Left kidney (tissue), 2 donors: ENCODE data around the gene MSI2. TPM values are rescaled to one million over a fixed set of nuclear protein-coding genes. Genes with fewer than 3 reads are reported as not detected.

ENCODE experiments used
- DNase-seq: peaks from one replicate; pipeline ENCODE4 v3.0.0-alpha.2; 2013
- polyA plus RNA-seq: library from polyadenylated mRNA; unstranded; fragments of 120-200 nt; gene quantifications from one replicate; pipeline ENCODE4 v1.2.1, GENCODE V29; 2013; ENCODE audit not compliant: insufficient read length

Gene MSI2
- polyA plus RNA-seq, 1 donor: 106 TPM

DNA sequence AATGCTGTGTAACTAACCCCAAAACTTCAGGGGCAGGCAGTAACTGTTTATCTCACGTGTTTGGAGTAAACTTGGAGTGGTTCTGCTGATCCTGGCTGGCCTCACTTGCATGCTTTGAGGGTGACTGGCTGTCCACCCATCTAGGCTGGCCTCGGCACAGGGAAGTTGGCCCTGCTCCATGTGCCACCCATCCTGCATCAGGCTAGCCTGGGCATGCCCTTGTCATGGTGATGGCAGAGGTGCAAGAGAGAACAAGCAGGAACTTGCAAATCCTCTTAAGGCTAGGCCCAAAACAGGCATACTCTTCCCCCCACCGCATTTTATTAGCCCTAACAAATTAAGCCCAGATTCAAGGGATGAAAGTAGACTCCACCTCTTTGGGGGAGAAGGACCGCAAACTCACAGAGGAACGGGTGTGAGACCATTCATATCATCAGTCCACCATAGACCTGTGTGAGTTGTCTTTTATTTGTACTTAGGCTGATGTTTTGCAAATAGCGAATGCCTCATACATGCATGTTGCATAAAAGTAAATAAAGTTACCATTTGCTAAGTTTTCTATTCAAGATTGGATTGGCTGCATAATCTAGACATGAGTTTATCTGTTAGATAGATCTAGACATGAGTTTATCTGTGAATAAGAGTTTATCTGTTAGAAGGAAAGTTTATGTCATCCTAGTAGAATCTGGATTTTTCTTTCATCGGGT lies 267.8 kb downstream of the MSI2 start:
- DNase-seq: no peak

DNA sequence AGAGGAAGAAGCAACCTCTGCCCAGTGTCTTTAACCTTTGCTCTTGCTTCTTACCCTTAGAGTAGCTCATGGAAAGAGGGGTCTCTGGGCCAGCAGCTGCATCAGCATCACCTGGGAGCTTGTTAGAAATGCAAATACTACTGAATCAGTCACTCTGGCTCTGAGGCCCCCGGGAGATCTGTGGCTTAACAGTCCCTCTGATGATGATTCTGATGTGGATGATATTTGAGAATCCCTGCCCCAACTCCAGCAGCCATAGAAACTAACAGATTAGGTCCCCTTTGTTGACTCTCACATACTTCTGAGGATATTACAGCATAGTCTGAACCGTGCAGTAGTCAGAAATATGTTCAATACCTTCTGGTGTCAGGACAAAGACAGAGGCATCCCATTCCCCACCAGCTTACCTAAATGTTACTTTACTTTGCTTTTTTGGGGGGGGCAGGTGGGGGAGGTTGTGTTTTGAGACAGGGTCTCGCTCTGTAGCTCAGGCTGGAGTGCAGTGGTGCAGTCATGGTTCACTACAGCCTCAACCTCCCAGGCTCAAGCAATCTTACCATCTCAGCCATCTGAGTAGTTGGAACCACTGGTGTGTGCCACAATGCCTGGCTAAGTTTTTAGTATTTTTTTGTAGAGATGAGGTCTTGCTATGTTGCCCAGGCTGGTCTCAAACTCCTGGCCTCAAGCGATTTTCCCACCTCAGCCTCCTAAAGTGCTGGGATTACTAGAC lies 268.7 kb downstream of the MSI2 start:
- no peak for DNase-seq

DNA sequence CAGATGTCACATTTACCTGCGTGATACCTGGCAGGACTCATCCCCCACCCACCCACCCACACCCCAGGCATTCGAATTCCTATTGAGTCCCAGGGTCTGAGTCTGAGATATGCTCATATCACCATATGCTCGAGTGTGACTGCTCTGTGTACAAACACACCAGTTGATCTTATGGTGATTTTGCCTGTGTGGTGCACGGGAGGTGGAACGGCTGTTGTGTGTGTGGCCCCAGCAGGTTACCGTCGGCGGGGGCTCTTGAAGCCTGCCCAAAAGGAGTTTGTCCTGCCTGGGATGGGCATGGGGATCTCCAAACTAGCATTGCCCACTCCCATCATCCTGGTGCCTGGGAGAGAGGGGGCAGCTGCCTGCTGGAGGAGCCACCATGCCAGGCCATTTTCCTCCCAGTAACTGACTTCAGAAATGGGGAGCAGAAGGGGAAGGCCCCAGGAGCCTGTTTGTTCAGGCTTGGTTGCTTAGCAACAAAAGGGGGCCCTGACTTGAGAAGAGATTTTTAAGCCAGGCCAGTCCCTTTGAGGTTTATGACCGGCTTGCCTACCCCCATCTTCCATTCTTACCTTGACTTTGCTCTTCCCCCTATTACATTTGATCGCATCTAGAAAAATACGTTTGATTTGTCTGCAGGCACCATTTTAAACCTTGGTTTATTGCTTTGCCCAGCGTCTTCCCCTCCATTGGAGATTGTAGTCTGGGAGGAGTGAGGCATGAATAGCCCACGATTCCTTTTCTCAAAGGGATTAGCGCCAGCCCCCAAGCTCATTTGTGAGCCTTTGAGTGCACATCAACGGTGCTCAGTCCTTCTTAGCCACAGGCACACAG lies 271.1 kb downstream of the MSI2 start:
- no peak for DNase-seq

DNA sequence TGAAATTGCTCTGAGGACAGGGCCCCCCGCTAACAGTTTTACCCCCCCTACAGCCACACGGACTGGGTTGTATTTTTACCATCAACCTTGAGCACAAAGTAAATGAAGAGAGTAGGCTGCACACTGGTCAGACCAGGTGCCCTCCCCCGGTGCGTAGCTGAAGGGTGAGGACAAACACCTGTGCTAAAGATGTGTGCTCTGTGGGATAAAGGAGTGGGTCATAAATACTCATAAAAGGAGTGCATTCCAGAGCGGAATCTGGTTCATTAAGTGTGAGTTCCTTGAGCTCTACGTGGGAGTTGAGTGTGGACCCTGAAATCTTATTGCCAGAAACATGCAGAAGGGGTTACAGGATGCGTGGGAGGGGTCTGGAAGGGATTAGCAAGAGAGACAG lies 271.7 kb downstream of the MSI2 start:
- DNase-seq: peak; percentile 77

DNA sequence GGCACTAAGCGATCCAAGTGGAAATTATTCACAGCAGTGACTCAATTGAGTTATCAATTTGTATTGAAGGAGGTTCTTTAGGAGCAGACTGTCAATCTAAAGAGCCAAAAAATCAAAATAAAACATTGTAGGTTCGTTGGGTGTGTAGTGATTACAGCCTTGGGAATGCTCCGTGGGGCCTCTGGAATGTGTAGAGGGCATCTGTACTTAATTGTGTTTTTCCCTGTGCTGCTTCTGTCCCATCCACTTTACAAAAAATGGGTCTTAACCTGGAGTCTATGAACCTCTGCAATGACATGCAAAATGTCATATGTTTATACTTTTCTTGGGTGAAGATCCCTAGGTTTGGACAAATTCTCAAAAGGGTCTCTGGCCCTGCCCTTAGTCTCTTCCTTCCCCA lies 273.7 kb downstream of the MSI2 start:
- no peak for DNase-seq

DNA sequence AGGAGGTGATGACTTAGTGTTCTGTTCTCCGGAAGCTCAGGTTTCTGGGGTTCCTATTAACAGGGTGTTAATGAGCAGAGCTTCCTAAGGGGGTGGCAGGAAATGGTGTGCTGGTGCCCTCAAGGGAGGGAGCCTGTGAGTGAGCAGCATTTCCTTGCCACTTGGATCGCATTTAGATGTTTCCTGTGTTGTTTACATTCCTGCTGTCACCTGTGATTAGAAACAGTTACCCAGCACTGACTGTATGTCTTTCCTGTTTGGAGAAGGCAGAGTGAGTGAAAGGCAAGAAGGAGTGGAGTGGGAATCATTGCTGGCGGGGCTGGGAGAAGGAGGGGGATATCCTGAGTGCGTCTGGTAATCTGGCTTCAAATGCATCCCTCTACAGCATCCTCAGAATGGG lies 274.2 kb downstream of the MSI2 start:
- no peak for DNase-seq

DNA sequence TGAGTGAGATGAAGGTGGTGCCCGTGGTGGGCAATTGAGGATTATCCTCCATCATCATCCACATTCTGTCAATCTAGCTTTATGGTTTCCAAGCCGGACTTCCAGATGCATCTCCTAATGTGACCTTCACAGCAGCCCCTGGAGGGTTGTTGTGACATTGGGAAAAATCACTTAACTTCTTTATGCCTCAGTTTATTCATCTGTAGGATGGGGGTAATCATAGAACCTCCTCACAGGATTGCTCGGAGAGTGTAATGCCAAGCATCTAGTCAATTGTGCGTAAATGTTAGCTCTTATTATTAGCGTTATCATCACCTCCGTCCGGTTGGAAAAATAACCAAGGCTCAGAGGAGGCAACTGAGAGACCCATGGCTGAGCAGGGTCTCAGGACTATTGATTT lies 274.8 kb downstream of the MSI2 start:
- no peak for DNase-seq

DNA sequence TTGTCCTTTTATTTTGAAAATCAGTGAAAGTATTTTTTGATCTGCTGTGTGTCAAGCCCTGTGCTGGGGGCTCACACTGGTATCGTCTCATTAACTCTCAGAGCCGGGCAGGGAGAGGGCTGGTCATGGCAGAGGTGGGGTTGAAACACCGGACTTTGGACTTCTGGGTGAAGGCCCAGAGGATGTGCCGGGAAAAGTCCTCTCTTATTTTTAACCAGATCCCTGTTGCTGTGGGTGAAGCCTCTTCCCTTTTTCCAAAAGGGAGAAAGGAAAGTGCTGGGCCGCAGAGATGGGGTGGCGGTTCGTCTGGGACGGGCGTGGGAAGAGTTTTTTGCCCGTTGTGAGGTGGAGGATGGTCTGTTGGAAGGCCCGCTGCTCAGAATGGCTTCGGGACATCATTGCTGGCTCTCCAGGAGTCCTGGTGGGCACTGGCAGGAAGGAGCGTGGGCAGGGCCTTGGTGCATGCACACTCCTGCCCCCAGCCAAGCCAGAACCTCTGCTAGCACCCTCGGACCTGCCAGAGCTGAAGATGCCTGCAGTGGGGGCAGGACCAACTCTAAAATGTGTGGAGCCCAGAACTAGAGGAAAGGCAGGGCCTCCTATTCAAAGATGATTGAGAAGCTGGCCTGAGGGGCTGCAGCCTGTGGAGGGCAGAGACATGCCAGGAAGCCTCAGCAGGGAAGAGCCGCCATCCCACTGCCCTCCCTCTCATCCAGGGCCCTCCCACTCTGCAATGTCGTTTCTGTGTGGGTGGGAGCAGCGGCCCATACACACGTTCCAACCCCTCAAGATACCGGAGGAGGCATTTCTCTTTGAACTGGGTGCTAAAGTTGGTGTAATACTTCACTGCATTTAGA lies 275.6 kb downstream of the MSI2 start:
- no peak for DNase-seq

DNA sequence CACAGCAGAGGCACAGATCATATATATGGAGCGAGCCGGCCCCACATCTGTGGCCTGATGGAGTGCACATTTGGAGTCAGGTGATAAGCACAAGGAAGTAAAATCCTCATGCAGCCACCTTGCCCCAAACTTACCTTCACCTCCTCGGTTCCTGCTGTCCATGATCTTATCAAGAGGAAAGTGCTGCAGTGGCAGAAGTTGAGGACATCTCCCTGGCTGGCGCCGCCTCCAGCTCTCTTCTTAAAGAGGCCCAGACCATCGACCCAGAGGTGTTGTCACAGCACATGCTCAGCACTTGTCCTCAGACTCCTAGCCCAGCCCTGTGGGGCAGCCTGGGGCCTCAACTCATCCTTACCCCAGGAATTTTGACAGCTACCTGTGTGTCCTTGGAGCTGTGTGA lies 276.2 kb downstream of the MSI2 start:
- DNase-seq: no peak

DNA sequence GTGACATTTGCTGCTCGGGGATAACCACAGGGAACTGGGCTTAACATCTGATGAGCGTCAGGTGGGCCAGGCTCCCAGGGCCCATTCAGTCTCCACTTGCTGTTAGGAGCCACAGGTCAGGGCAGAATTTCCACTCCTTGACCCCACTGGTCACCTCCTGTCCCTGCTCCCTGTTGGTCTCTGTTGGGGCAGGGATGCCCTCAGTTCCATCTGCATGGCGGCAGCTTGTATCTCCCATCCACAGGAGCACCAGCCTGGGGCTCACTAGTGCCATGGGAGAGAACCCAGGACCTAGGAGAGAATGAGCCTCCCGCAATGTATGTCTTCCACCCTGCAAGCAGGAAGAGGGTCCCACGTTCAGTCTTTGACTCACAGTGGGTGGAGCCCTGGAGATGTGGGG lies 276.6 kb downstream of the MSI2 start:
- no peak for DNase-seq

DNA sequence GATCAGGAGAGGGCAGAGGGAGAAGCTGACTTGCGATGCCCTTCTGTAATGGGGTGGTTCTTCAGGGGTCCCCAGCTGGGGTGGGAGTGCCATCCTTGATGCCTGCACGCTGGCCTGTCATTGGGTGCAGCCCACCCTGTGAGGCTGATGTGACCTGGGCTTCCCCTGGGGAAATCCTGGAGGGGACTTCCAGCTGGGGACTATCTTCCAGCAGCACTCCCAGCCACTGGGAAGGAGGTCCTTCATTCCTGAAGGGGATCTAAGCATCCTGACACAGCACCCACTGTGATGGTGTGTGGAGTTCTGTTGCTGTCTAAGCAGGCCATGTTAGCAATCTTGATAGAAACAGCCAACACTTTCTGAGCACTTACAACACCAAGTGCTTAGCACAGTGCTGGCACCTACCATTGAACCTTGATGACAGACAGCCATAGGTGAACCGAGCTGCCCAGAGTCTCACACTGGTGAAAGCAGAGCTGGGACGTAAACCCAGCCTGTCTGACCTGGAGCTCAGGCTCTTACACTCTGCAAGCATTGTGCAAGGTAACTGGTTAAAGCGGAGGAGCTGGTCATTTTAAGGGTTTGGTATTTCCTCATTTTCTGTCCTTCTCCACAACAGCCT lies 277.5 kb downstream of the MSI2 start:
- DNase-seq: no peak

DNA sequence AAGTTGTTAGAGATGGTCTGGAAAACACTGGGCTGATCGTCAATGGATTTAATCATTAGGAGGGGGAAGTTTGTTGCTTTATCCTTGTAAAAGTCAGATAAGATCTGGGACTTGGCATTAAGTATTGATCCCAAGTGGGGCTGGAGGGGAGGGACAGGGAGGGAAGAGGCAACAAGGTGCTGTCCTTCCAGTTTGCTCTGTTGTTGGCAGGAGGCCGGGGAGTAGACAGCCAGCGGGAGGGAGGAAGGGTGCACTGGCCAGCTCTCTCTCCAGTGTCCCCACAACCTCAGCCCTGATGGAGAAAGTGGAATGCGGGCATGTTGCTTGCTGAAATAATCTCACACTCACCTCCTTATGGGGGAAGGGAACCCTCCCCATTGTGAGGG lies 278.5 kb downstream of the MSI2 start:
- DNase-seq: no peak

DNA sequence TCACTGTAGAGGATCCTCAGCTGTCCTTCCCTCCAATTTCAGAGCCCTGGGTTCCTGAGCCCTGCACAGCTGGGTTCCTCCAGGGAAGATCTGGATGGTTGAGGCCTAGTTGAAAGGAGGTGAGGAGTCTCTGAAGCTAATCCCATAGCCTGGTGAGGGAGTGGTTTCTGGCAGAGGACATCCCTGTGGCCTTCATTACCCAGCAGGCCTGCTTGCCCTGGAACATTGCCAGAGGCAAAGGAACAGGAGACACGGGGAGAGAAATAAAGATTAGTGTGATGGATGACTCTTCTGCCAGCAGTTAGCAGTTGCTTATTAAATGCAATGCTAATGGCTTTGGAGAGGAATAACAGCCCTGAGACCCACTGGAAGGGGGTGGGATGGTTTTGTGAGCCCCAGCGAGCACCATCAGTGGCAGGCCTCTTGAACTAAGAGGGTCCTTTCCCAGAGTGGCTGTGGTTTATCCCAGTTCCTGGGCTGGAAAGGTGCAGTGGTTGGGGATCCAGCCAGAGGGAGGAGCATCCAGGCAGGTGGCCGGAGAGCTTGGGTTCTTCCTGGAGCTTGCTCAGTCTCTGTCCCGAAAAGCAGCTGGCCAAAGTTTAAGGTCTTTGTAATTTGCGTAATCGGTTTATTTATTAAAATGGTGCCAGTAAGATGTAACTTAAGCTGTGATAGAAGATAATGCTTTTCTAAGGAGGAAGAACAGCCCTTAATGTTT lies 279.1 kb downstream of the MSI2 start:
- no peak for DNase-seq

DNA sequence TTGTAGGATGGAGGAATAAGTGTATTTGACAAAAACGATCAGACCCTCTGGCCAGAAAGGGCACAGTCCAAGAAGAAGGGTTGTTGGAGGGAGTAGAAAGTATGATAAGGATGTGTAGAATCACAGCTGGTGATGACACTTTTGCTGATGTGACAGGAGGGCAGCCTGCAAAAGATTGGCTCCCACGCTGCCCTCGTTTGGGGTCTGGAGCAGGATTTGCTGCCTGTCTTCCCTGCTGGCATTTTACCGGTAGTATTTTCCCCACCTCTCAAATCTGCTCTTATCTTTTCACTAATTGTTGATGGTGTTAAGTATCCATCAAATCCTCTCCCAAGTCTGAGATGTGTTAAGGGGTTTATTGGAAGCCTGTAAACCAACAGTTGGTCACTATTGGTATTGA lies 280.0 kb downstream of the MSI2 start:
- no peak for DNase-seq

DNA sequence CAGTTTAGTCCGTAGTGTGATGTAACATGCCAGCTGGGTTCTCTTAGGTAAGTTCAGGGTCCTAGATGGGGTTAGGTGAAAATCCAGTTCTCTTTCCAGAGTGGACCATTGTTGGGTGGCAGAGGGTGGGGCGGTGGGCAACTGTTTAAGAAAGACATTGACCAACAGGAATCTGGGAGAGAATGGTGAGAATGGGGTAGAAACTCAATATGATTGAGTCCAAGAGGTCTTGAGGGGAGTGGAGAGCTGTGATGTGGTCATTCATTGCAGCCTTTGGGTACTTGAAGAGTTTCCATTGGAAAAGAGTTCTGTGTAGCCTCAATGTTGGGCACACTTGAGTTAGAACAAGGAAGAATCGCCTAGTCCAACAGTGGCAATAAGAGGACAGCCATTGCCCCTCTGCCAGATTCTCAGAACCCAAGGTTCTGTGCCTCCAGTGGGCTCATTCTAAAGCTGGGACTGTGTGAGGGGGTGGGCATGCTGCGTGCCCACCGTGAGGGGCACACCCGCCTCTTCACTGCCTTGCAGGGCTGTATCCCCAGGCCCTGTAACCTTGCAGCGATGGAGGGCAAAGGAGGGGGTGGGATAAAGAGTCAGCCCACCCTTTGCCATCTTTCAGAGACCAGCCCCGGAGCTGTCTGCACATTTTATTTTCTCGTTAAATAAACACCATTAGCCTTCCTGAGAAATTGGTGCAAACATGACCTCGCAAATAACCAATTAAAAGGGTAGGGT lies 280.6 kb downstream of the MSI2 start:
- no peak for DNase-seq

DNA sequence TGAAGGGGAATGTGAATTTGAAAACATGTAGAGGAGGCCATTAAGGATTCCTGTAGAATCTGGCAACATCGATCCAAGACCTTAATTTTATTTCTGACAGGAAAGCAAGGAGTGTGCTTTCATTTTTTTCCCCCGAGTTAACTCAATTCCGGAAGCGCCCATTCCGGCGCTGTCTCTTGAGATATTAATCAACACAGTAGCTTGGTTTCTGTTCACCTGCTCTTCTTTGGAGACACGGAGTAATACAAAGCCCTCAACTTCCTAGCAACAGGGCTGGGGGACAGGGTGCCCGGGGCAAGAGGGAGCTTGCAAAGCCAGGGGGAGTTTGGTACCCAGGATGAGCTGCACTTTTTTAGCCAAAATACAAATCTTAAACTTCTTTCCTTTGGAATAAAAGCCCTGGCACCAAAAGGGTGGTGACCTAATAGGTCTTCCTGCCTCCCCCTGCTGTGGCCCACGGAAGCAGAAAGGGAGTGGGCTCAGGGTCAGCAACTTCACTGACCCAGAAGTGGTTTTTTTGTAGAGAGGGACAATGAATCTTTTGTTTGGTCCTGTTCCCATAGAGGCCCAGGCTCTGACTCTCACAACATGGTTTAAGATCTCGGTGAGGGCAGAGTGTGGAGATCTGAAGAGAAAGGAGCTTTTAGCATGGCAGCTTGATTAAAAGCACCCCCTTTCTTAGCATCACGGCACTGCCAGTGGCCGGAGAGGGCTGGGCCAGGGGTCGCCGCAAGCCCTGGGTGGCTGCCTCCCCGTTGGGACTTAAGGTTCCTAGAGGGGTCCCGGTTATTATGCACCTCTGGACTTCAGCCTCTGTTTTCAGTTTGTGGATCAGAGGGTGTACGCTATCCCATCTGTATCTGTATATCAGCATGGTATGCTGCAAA lies 281.4 kb downstream of the MSI2 start:
- no peak for DNase-seq

DNA sequence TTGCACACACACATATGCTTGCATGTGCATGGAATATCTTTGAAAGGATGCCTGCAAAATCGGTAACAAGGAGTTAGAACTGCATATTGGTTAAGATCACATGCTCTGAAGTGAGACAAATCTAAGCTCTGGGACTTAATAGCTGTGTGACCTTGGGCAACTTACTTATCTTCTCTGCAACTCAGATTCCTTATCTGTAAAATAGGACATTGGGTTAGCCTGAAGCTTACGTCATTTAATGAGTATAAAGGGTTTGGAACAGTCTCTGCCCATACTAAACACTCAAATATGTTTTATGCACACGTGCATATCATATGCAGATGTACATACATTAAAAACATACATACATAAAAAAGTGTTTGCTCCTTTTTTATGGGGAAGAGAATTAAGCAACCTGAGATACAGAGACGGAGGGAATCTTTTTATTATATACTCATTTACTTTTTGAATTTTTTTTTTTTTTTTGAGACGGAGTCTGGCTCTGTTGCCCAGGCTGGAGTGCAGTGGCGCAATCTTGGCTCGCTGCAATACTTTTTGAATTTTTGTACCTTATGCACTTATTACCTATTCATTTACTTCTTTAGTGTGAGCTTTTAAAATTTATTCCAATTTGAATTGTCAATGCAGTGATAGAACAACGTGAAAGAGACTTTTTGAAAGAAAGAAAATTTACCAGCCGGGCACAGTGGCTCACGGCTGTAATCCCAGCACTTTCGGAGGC lies 282.6 kb downstream of the MSI2 start:
- no peak for DNase-seq

DNA sequence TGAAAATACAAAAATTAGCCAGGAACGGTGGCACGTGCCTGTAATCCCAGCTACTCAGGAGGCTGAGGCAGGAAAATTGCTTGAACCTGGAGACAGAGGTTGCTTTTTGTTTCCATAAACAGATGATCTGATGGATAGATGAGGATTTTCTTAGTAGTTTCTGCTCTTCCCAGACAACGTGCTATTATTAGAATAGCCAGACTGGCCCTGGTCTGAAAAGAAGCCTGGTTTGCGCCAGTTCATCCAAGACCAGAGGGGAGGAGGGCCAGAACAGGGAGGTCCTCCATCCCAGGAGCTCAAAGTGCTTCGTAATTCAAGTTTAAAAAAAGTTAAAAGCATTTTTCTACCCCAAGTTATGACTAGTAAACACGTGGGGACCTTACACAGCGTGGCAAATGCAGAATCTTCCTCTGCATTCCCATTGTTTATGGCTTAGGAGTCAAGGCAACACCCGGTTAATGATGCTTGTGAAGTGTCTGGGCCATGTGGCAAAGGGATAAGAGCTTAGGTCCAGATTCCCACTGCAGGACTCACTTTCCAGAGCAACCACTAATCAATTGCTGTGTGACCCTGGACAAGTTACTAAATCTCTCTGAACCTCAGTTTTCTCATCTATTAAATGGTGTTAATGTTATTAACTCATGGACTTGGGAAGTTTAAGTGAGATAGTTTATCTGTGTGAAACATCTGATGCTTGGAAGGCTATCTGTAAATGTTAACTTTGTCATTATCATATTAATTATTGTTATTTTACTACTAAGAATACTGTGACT lies 283.4 kb downstream of the MSI2 start:
- no peak for DNase-seq
